Fibroblast of villous mesenchyme (primary cell): ENCODE results near the gene BPIFB4. TPM values are rescaled to one million over a fixed set of nuclear protein-coding genes. Genes with fewer than 3 reads are reported as not detected.

Experiments
- DNase-seq: peaks from one replicate; pipeline ENCODE4 v3.0.0-alpha.2; 2010; ENCODE audit warnings: low read depth
- H3K4me3 ChIP-seq: 2 replicates; pipeline ENCODE4 v1.5.1; 2011; ENCODE audit warnings: low read depth, mild to moderate bottlenecking, low read length
- total RNA-seq: library from RNA; depleted of rRNA; stranded (reverse); fragments of >200 nt; gene quantifications from 2 replicates; pipeline ENCODE4 v1.2.3, GENCODE V29; 2012
- TF ChIP-seq, protein P1 (sequence below): IDR thresholded peaks from 2 replicates; pipeline ENCODE4 v1.5.1; 2012; ENCODE audit warnings: low read depth, mild to moderate bottlenecking, low read length; ENCODE audit not compliant: insufficient read depth

BPIFB4 gene
- total RNA-seq, result not detected in 2 replicates

DNA sequence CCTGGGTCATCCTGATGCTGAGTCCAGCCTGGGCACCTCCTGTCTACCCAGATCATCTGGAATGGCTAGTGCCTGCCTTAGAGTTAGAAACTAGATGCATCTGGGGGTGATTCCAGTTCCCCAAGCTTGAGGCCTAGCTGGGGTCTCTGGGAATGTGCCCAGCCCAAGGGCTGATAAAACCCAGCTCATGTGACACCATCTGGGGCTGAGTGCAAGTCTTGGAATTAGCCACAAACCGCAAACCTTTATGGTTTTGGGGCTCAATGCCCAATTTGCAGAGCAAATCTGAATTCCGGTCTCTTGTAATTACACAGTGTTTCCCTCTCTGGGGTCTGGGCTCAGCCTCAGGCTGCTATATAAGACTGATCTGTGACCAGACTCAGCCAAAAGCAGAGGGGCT is at the start of gene BPIFB4:
Gene BPIFB4 (plus strand): TSS at position 385 of the 400 bp plus-strand sequence. CDS start 1,884 bp downstream, outside the sequence.
- no peak within 1 kb of the TSS for H3K4me3 ChIP-seq
- DNase-seq, result peak; percentile 24
- TF ChIP-seq, protein P1, sequence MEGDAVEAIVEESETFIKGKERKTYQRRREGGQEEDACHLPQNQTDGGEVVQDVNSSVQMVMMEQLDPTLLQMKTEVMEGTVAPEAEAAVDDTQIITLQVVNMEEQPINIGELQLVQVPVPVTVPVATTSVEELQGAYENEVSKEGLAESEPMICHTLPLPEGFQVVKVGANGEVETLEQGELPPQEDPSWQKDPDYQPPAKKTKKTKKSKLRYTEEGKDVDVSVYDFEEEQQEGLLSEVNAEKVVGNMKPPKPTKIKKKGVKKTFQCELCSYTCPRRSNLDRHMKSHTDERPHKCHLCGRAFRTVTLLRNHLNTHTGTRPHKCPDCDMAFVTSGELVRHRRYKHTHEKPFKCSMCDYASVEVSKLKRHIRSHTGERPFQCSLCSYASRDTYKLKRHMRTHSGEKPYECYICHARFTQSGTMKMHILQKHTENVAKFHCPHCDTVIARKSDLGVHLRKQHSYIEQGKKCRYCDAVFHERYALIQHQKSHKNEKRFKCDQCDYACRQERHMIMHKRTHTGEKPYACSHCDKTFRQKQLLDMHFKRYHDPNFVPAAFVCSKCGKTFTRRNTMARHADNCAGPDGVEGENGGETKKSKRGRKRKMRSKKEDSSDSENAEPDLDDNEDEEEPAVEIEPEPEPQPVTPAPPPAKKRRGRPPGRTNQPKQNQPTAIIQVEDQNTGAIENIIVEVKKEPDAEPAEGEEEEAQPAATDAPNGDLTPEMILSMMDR, result no peak

DNA sequence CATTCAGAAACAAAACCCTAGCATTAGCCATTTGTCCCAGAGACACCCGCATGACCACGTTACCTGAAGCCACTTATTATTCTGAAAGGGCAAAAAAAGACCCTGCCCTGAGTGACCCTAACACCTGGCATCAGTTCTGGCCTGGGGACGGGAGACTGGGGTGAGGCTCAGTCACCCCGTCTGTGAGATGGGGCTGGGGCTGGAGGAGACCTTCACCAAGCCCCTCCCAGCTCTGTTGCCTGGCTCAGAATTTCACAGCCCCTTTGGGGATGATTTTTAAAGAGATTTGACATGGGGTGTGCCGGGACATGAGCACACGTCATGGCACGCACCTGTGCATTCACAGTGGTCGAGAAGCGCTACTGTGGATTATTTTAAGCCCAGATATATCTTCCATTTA is 49.4 kb upstream of the BPIFB4 start:
- TF ChIP-seq, protein P1, result no peak
- H3K4me3 ChIP-seq, result no peak overlapping the region
- DNase-seq, result no peak

DNA sequence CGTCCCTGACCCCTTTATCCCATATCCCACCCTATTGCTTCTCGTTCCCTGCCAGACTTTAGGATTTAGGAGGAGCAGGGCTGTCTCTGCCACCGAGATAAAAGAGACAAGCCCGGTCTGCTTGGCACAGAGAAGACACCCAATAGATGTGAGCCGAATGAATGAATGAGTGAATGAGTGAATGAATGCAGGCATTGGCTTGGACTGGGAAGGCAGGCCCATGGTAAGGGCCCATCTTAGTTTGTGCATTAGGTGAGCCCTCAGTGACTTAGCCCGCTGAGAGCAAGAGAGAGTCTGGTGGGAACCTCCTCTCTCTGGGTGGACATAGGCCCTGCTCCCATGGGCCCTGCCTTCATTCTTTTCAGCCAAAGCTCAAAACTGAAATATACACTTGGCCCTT is 48.9 kb upstream of the BPIFB4 start:
- TF ChIP-seq, protein P1, result no peak
- H3K4me3 ChIP-seq, result no peak overlapping the region
- DNase-seq, result no peak

DNA sequence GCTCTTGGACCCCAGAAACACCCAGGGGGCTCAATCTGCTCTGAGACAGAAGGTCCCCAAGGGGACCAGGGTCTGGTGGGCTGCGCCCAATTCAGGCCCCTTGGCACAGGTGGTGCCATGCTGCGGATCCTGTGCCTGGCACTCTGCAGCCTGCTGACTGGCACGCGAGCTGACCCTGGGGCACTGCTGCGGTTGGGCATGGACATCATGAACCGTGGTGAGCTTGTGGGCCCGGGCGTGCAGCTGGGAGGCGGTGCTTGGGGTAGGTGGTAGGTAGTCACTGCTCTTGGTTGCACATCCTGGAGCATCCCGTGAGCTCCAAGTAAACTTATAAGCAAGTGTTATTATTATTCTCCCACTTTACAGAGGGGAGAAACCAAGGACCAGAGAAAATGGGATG is 47.9 kb upstream of the BPIFB4 start, which contains the start of gene BPIFB6:
Gene BPIFB6 (plus strand): TSS at position 118 of the 400 bp plus-strand sequence. CDS start 0 bp downstream, at position 118.
- TF ChIP-seq, protein P1, result no peak
- DNase-seq, result no peak
- H3K4me3 ChIP-seq, result no peak within 1 kb of the TSS

DNA sequence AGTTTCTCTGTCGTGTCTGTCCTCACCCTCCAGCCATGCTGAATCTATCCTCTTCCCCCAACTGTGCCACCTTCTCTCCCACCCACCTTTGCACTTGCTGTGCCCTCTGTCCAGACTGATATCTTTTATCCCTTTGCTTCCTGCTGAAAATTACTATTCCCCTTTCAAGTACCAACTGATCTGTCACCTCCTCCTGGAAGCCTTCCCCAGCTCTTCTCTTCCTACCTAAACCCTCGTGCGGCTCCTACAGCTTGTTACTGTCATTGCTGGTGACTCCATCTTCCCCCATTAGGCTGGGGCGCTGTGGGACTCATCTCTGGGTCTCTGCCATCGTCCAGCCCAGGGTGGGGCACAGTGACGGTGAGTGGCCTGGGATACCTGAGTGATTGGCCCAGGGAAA is 46.9 kb upstream of the BPIFB4 start:
- no peak overlapping the region for H3K4me3 ChIP-seq
- TF ChIP-seq, protein P1, result no peak
- no peak for DNase-seq

DNA sequence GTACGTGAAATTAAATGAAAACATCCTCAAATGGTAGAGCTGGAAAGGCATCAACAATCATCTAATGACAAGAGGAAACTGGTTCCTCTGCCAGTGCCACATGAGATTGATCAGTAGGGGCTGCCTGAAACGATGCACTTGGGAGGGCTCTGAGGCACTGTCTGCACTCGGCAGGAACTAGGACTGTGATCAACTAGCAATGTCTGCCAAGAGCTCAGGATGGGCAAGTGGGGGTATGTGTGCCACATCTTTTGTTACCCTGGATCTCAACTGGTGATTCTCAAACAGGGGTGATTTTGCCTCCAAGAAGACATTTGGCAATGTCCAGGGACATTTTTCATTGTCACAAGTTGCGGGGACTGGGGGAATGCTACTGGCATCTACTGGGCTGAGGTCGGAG is 46.1 kb upstream of the BPIFB4 start:
- no peak overlapping the region for H3K4me3 ChIP-seq
- TF ChIP-seq, protein P1, result no peak
- DNase-seq, result no peak

DNA sequence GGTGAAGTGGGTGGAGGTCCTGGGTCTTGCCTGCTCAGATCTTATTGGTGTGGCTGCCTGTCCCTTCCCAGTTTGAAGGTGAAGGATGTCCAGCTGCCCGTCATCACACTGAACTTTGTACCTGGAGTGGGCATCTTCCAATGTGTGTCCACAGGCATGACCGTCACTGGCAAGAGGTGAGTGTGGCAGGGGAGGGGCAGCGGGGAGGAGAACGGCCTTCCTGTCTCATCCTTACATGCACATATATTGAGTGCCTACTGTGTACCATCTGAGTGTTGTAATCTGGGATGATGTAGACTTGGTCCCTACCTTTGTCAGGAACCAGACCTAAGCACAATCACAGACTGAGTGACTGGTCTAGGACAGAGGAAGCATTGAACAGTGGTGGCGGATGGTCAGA is 45.3 kb upstream of the BPIFB4 start:
- no peak overlapping the region for H3K4me3 ChIP-seq
- no peak for DNase-seq
- TF ChIP-seq, protein P1, result no peak
